Camera-type eye (tissue), 1 donor: Measurements from ENCODE around the gene GHR. TPM values are rescaled to one million over a fixed set of nuclear protein-coding genes. Genes with fewer than 3 reads are reported as not detected.

Experiments
- total RNA-seq: library from RNA; depleted of rRNA; stranded (reverse); fragments of >200 nt; gene quantifications from one replicate; pipeline ENCODE4 v1.2.3, GENCODE V29; 2014

GHR gene
- 12.9 TPM for total RNA-seq

DNA sequence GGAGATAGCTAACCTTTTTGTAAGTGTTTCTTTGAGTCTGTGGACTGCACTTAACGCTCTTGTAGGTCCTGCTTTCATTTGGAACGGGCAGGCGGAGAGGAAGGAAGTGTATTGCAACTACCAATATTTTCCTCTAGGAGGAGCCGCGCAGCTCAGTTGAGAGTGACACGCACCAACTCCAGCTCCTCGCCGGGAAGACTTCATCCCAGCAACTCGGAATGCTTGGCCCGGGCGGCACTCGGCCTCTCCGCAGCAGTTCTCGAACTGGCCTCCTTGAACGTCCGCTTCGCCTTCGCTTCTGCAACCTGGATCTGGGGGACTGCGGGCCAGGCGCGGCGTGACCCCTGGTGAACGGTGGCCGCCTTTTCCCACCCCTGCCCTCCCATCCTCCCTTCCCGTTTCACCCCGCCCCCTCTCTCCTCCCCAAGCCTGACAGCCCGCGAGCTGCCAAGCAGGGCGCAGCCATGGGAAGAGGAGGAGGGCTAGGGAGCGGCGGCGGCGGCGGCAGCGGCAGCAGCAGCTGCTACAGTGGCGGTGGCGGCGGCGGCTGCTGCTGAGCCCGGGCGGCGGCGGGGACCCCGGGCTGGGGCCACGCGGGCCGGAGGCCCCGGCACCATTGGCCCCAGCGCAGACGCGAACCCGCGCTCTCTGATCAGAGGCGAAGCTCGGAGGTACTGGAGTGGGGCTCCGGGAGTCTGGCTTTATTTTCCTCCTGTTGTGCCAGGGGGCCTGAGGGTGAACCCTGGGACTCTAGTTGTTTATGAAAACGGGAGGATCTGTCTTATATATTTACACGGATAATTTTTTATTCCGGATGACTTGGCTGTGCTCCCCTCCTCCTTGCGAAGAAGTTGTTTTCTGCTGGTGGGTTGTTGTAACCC is at the start of gene GHR:
Gene GHR, plus strand, starts transcription at position 155 of the 881 bp plus-strand sequence. CDS start 142,436 bp downstream, outside the sequence.

DNA sequence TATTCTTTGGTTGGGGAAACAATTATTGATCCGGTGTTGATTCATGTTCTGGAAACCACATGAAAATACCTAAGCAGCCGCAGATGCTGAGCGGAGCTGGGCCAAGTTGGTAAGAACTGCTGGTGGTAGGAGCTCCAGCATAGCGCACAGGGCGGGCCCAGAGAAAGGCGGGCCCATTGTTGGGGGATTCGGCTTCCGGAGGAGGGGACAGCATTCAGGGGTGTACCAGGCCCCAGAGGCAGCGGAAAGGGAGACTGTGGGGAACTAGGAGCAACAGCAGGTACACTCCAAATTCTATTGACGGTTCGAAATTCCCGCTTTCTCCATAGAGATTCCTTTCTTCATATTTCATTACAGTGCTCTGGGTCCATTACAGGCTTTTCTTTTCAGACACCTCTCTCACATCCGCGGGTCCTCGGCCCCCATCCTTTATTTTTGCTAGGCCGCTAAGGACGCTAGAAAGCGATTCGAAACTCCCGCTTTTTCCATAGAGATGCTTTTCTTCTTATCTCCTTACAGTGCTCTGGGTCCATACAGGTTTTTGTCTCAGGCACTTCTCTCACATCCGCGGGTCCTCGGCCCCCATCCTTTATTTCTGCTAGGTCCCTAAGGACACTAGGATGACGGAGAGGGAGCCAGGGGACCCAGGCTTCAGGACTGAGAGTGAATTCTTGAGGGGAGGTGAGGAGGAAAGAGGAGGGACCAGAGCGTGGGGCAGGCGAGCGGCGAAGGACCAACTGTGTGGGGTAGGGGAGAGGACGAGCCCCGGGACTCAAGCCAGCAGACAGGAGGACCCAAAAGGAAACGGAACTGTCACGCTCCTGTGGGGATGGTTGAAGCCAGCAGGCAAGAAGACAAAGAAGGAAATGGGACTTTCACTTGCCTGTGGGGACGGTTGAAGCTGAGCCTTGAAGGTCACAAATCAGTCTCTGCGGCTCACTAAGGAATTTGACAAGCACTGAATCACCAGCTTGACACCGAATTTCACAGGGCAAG is 333.7 kb downstream of the GHR start, which contains the start of gene CCDC152:
Gene CCDC152, plus strand, starts transcription at position 213 of the 996 bp plus-strand sequence. CDS start 2,304 bp downstream, outside the sequence.

